ENCODE data around the gene NCOA1.

- TF ChIP-seq, protein P1, sequence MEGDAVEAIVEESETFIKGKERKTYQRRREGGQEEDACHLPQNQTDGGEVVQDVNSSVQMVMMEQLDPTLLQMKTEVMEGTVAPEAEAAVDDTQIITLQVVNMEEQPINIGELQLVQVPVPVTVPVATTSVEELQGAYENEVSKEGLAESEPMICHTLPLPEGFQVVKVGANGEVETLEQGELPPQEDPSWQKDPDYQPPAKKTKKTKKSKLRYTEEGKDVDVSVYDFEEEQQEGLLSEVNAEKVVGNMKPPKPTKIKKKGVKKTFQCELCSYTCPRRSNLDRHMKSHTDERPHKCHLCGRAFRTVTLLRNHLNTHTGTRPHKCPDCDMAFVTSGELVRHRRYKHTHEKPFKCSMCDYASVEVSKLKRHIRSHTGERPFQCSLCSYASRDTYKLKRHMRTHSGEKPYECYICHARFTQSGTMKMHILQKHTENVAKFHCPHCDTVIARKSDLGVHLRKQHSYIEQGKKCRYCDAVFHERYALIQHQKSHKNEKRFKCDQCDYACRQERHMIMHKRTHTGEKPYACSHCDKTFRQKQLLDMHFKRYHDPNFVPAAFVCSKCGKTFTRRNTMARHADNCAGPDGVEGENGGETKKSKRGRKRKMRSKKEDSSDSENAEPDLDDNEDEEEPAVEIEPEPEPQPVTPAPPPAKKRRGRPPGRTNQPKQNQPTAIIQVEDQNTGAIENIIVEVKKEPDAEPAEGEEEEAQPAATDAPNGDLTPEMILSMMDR (conservative IDR thresholded peaks at IDR 0.05), result no peak
- TF ChIP-seq EZH2 (IDR thresholded peaks at IDR 0.05; ENCODE audit: low read depth), result no peak
Observed at GRCh38 chr2:24643051-24643450, 152.0 kb downstream of the NCOA1 start.
